Measurements from ENCODE around the gene MKX. TPM values are rescaled to one million over a fixed set of nuclear protein-coding genes. Genes with fewer than 3 reads are reported as not detected.

Gene MKX
- total RNA-seq, 2 experiments from 2014 or later = not detected

DNA sequence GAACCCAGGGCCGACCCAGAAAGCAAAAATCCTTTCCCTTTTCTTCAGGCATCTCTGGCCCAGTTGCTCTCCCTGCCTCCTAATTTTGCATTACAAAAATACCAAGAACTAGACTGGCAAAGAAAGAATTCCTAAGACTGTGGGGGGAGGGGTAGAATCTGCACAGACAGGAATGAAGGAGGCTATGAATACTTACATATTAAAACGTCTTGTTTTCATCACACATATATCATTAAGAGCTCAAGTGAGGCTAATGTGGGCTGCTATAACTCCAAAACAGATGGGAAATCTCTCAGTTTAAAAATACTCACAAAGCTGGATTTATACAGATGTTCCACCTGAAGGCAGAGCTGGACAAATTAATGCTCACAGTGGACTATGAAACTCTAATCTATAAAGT is 29.2 kb upstream of the MKX start:
- H3K36me3 ChIP-seq (ENCODE audit: insufficient read depth, low read length) = no peaks in the 10 kb centered on the region
- CTCF ChIA-PET (ENCODE audit: unreplicated experiment) = no interaction called here
- POLR2A ChIA-PET = interaction anchor here (0.6 kb wide), 2 partner anchors 478 to 685 kb away, joined by 3 to 4 read pairs; no protein-coding TSS in a partner anchor
- H4K20me1 ChIP-seq (ENCODE audit: insufficient read depth, low read length) = no peaks in the 10 kb centered on the region
- H3K9me3 ChIP-seq (ENCODE audit: low read length) = no peaks in the 10 kb centered on the region
- H3K27ac ChIP-seq (ENCODE audit: low read depth, low read length, poor library complexity, severe bottlenecking) = no peak overlapping the region
- BruUV-seq (replicated peaks) = no TSS peak
- intact Hi-C loops (cut with micrococcal nuclease; ENCODE audit: unreplicated experiment) = no loop called here
- H3K4me3 ChIP-seq (ENCODE audit: low read depth, low read length, poor library complexity, severe bottlenecking) = no peak overlapping the region
- H3K79me2 ChIP-seq (ENCODE audit: insufficient read depth, low read depth, low read length) = no peaks in the 10 kb centered on the region
- no peak overlapping the region for H3K4me2 ChIP-seq (ENCODE audit: low read length)
- TF ChIP-seq, protein P1, sequence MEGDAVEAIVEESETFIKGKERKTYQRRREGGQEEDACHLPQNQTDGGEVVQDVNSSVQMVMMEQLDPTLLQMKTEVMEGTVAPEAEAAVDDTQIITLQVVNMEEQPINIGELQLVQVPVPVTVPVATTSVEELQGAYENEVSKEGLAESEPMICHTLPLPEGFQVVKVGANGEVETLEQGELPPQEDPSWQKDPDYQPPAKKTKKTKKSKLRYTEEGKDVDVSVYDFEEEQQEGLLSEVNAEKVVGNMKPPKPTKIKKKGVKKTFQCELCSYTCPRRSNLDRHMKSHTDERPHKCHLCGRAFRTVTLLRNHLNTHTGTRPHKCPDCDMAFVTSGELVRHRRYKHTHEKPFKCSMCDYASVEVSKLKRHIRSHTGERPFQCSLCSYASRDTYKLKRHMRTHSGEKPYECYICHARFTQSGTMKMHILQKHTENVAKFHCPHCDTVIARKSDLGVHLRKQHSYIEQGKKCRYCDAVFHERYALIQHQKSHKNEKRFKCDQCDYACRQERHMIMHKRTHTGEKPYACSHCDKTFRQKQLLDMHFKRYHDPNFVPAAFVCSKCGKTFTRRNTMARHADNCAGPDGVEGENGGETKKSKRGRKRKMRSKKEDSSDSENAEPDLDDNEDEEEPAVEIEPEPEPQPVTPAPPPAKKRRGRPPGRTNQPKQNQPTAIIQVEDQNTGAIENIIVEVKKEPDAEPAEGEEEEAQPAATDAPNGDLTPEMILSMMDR (conservative IDR thresholded peaks at IDR 0.05; ENCODE audit: low read length) = no peak
- TF ChIP-seq EZH2phosphoT487 (IDR thresholded peaks at IDR 0.05; ENCODE audit: borderline replicate concordance, low read depth, low read length) = no peak
- H3K4me1 ChIP-seq (ENCODE audit: insufficient read depth, low read length, poor library complexity, severe bottlenecking) = no peaks in the 10 kb centered on the region
- H2AFZ ChIP-seq (ENCODE audit: low read length) = no peak overlapping the region
- DNase-seq (ENCODE audit: low spot score) = no peak
- H3K9me2 ChIP-seq (ENCODE audit: insufficient read depth, low read length) = no peaks in the 10 kb centered on the region

DNA sequence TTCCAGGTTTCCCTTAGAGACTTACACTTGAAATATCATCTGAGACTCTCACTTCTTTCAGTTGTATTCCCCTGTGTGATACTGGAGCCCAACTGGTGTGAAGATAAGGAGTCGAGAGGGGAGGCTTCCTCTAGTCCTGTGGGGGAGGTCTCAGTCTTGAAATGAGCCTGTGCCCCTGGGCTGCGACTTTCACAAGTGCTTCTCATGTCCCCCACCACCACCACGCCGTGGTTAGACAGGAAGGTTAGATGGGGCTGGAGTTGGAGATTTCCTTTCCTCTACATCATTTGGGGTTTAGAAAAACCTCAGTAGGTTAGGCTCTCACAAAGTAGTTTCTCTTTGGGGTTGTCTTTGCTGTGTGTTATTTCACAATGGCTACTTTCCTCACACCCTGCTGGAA is 25.6 kb upstream of the MKX start:
- ChIA-PET POLR2A (interaction anchor here (0.6 kb wide), 2 partner anchors 82 to 505 kb away, joined by 3 to 6 read pairs; no protein-coding TSS in a partner anchor), CTCF (ENCODE audit: unreplicated experiment) (no interaction called here)
- DNase-seq (ENCODE audit: low spot score) = no peak
- no peak overlapping the region for H3K4me2 ChIP-seq (ENCODE audit: low read length)
- intact Hi-C loops (cut with micrococcal nuclease; ENCODE audit: unreplicated experiment) = no loop called here
- no peaks in the 10 kb centered on the region for H3K9me2 ChIP-seq (ENCODE audit: insufficient read depth, low read length)
- H3K4me1 ChIP-seq (ENCODE audit: insufficient read depth, low read length, poor library complexity, severe bottlenecking) = no peaks in the 10 kb centered on the region
- no peaks in the 10 kb centered on the region for H3K9me3 ChIP-seq (ENCODE audit: low read length)
- H3K4me3 ChIP-seq (ENCODE audit: low read depth, low read length, poor library complexity, severe bottlenecking) = no peak overlapping the region
- H3K36me3 ChIP-seq (ENCODE audit: insufficient read depth, low read length) = no peaks in the 10 kb centered on the region
- H3K27ac ChIP-seq (ENCODE audit: low read depth, low read length, poor library complexity, severe bottlenecking) = no peak overlapping the region
- H4K20me1 ChIP-seq (ENCODE audit: insufficient read depth, low read length) = no peaks in the 10 kb centered on the region
- no peak for TF ChIP-seq EZH2phosphoT487 (IDR thresholded peaks at IDR 0.05; ENCODE audit: borderline replicate concordance, low read depth, low read length)
- TF ChIP-seq, protein P1 (conservative IDR thresholded peaks at IDR 0.05; ENCODE audit: low read length) = no peak
- no TSS peak for BruUV-seq (replicated peaks)
- no peaks in the 10 kb centered on the region for H3K79me2 ChIP-seq (ENCODE audit: insufficient read depth, low read depth, low read length)
- H2AFZ ChIP-seq (ENCODE audit: low read length) = no peak overlapping the region

DNA sequence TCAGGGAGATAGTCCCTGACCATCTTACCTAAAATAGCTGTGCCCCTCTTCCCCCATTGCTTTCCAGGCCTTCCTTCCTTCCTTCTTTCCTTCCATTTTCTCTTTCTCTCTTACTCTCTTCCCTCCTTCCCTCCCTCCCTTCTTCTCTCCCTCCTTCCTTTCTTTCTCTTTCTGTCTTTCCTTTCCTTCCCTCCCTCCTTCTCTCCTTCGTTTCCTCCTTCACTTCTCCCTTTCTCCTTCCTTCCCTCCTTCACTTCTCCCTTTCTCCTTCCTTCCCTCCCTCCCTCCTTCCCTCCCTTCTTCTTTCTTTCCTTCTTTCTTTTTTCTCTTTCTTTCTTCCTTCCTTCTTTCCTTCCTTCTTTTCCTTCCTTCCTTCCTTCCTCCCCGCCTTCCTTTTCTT is 24.6 kb upstream of the MKX start:
- Histone ChIP-seq H2AFZ (ENCODE audit: low read length) (no peak overlapping the region), H3K4me3 (ENCODE audit: low read depth, low read length, poor library complexity, severe bottlenecking) (no peak overlapping the region), H3K9me2 (ENCODE audit: insufficient read depth, low read length) (no peaks in the 10 kb centered on the region), H3K36me3 (ENCODE audit: insufficient read depth, low read length) (no peaks in the 10 kb centered on the region), H3K9me3 (ENCODE audit: low read length) (no peaks in the 10 kb centered on the region), H4K20me1 (ENCODE audit: insufficient read depth, low read length) (no peaks in the 10 kb centered on the region), H3K4me1 (ENCODE audit: insufficient read depth, low read length, poor library complexity, severe bottlenecking) (no peaks in the 10 kb centered on the region), H3K27ac (ENCODE audit: low read depth, low read length, poor library complexity, severe bottlenecking) (no peak overlapping the region), H3K4me2 (ENCODE audit: low read length) (no peak overlapping the region), H3K79me2 (ENCODE audit: insufficient read depth, low read depth, low read length) (no peaks in the 10 kb centered on the region)
- no peak for TF ChIP-seq EZH2phosphoT487 (IDR thresholded peaks at IDR 0.05; ENCODE audit: borderline replicate concordance, low read depth, low read length)
- TF ChIP-seq, protein P1 (conservative IDR thresholded peaks at IDR 0.05; ENCODE audit: low read length) = no peak
- intact Hi-C loops (cut with micrococcal nuclease; ENCODE audit: unreplicated experiment) = no loop called here
- CTCF ChIA-PET (ENCODE audit: unreplicated experiment) = no interaction called here
- no TSS peak for BruUV-seq (replicated peaks)
- POLR2A ChIA-PET = no interaction called here
- DNase-seq (ENCODE audit: low spot score) = no peak
